KMS-11 (cell line): ENCODE data around the gene STAG2.

Experiments used
- H2AFZ ChIP-seq: fragments of 200-600 bp; sonication (generic); 2 replicates; pipeline ENCODE4 v1.6.1; 2016; ENCODE audit warnings: antibody characterized with exemption, mixed run types, low read depth
- H3K27ac ChIP-seq: fragments of 200-600 bp; sonication (generic); 2 replicates; pipeline ENCODE4 v1.6.1; 2016; ENCODE audit warnings: mild to moderate bottlenecking, mixed run types
- H3K27me3 ChIP-seq: fragments of 200-600 bp; sonication (generic); 2 replicates; pipeline ENCODE4 v1.6.1; 2017; ENCODE audit warnings: mild to moderate bottlenecking, low read depth, mixed run types, moderate library complexity; ENCODE audit not compliant: insufficient read depth
- H3K36me3 ChIP-seq: fragments of 200-600 bp; sonication (generic); 2 replicates; pipeline ENCODE4 v1.6.1; 2017; ENCODE audit warnings: mild to moderate bottlenecking, mixed run types; ENCODE audit not compliant: insufficient read depth
- H3K4me1 ChIP-seq: fragments of 200-600 bp; sonication (generic); 2 replicates; pipeline ENCODE4 v1.6.1; 2016; ENCODE audit warnings: mild to moderate bottlenecking, low read depth, mixed run types; ENCODE audit not compliant: poor library complexity, severe bottlenecking
- H3K4me2 ChIP-seq: fragments of 200-600 bp; sonication (generic); 2 replicates; pipeline ENCODE4 v1.7.0; 2016; ENCODE audit warnings: mild to moderate bottlenecking, mixed run types
- H3K4me3 ChIP-seq: fragments of 200-600 bp; sonication (generic); IDR thresholded peaks from 2 replicates; pipeline ENCODE4 v1.6.1; 2017; ENCODE audit warnings: low read depth, low read length, mixed read lengths; ENCODE audit not compliant: insufficient read depth
- H3K79me2 ChIP-seq: fragments of 200-600 bp; sonication (generic); 2 replicates; pipeline ENCODE4 v1.6.1; 2016; ENCODE audit warnings: low read depth, mixed run types; ENCODE audit not compliant: insufficient read depth
- H3K9ac ChIP-seq: fragments of 200-600 bp; sonication (generic); 2 replicates; pipeline ENCODE4 v1.6.1; 2016; ENCODE audit warnings: mild to moderate bottlenecking, mixed run types
- H4K20me1 ChIP-seq: fragments of 200-600 bp; sonication (generic); 2 replicates; pipeline ENCODE4 v1.6.1; 2016; ENCODE audit warnings: mild to moderate bottlenecking, mixed run types; ENCODE audit not compliant: insufficient read depth
- TF ChIP-seq, protein P1 (sequence below): fragments of 200-600 bp; sonication (generic); conservative IDR thresholded peaks from 2 replicates; pipeline ENCODE4 v1.6.1; 2017; ENCODE audit warnings: low read depth, mild to moderate bottlenecking, antibody characterized with exemption, low read length, moderate library complexity, mixed read lengths

The STAG2 gene

DNA sequence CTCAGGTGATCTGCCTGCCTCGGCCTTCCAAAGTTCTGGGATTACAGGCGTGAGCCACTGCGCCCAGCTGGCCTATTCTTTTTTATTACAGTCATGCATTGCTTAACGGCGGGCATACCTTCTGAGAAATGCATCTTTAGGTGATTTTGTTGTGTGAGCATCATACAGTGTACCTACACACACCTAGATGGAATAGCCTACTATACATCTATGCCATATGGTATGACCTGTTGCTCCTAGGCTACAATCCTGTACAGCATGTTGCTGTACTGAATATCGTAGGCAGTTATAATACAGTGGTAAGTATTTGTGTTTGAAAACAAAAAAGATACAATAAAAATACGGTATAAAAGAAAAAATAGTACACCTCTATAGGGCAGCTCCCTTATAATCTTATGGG, 6.0 kb downstream of the STAG2 start:
- H3K36me3 ChIP-seq, result no peaks in the 10 kb centered on the region
- no peak overlapping the region for H2AFZ ChIP-seq
- no peak overlapping the region for H3K9ac ChIP-seq
- TF ChIP-seq, protein P1, sequence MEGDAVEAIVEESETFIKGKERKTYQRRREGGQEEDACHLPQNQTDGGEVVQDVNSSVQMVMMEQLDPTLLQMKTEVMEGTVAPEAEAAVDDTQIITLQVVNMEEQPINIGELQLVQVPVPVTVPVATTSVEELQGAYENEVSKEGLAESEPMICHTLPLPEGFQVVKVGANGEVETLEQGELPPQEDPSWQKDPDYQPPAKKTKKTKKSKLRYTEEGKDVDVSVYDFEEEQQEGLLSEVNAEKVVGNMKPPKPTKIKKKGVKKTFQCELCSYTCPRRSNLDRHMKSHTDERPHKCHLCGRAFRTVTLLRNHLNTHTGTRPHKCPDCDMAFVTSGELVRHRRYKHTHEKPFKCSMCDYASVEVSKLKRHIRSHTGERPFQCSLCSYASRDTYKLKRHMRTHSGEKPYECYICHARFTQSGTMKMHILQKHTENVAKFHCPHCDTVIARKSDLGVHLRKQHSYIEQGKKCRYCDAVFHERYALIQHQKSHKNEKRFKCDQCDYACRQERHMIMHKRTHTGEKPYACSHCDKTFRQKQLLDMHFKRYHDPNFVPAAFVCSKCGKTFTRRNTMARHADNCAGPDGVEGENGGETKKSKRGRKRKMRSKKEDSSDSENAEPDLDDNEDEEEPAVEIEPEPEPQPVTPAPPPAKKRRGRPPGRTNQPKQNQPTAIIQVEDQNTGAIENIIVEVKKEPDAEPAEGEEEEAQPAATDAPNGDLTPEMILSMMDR, result no peak
- H3K27ac ChIP-seq, result no peak overlapping the region
- H3K27me3 ChIP-seq, result no peaks in the 10 kb centered on the region
- H3K4me3 ChIP-seq, result no peak overlapping the region
- peaks cover 98% of the 10 kb centered on the region for H3K79me2 ChIP-seq
- no peak overlapping the region for H3K4me2 ChIP-seq
- H3K4me1 ChIP-seq, result peaks cover 27% of the 10 kb centered on the region
- peaks cover 24% of the 10 kb centered on the region for H4K20me1 ChIP-seq

- H3K4me2 ChIP-seq, result no peak overlapping the region
- H3K4me3 ChIP-seq, result no peak overlapping the region
- peaks cover 100% of the 10 kb centered on the region for H3K79me2 ChIP-seq
- H3K4me1 ChIP-seq, result peaks cover 26% of the 10 kb centered on the region
- no peak overlapping the region for H3K27ac ChIP-seq
- no peaks in the 10 kb centered on the region for H3K27me3 ChIP-seq
- no peaks in the 10 kb centered on the region for H3K36me3 ChIP-seq
- TF ChIP-seq, protein P1, result no peak
- peaks cover 24% of the 10 kb centered on the region for H4K20me1 ChIP-seq
- H2AFZ ChIP-seq, result no peak overlapping the region
- no peak overlapping the region for H3K9ac ChIP-seq
These were observed 7.0 kb downstream of the STAG2 start for GRCh38 chrX:123968383-123969050.

DNA sequence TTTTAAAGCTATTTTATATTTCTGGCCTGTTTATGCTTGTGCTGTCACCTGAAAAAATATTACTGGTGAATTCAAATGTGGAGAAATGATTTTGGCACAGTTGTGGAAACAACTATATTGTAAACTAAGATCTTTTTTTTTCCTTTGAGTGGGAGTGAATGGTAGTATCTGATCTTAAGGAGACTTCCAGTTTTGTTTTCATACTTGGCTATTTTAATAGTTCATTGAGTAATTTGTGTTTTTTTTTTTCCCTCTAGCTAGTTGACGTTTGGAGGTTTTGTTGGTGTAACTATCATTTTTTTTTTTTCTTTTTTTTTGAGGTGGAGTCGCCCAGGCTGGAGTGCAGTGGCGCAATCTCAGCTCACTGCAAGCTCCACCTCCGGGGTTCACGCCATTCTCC, 10.5 kb downstream of the STAG2 start:
- peaks cover 15% of the 10 kb centered on the region for H3K4me1 ChIP-seq
- no peak overlapping the region for H3K4me3 ChIP-seq
- H3K27me3 ChIP-seq, result no peaks in the 10 kb centered on the region
- no peak overlapping the region for H3K27ac ChIP-seq
- no peaks in the 10 kb centered on the region for H3K36me3 ChIP-seq
- no peak overlapping the region for H3K9ac ChIP-seq
- no peak overlapping the region for H3K4me2 ChIP-seq
- TF ChIP-seq, protein P1, result no peak
- no peak overlapping the region for H2AFZ ChIP-seq
- H3K79me2 ChIP-seq, result peaks cover 99% of the 10 kb centered on the region
- H4K20me1 ChIP-seq, result peaks cover 22% of the 10 kb centered on the region; the same call in 1 of the 2 replicates

GRCh38 chrX:123973921-123974320, 12.4 kb downstream of the STAG2 start:
- Histone ChIP-seq H3K27me3 (no peaks in the 10 kb centered on the region), H3K36me3 (no peaks in the 10 kb centered on the region), H2AFZ (no peak overlapping the region), H4K20me1 (peaks cover 21% of the 10 kb centered on the region; the same call in 1 of the 2 replicates), H3K27ac (no peak overlapping the region), H3K4me1 (peaks cover 24% of the 10 kb centered on the region), H3K79me2 (peaks cover 99% of the 10 kb centered on the region), H3K4me3 (no peak overlapping the region), H3K4me2 (no peak overlapping the region), H3K9ac (no peak overlapping the region)
- TF ChIP-seq, protein P1, result no peak
